H4 (cell line): ENCODE results near the gene TMEM178B. TPM values are rescaled to one million over a fixed set of nuclear protein-coding genes. Genes with fewer than 3 reads are reported as not detected.

ENCODE experiments used
- DNase-seq: peaks from one replicate; pipeline ENCODE4 v3.0.0-alpha.2; 2015; ENCODE audit warnings: low spot score
- total RNA-seq: library from RNA; depleted of rRNA; stranded (reverse); fragments of >200 nt; shearing (Covaris generic); gene quantifications from 2 replicates; pipeline ENCODE4 v1.2.3, GENCODE V29; 2014

Gene TMEM178B
- total RNA-seq, 1 experiment from 2014 or later = 0.04 TPM

GRCh38 chr7:141466151-141466904 lies 392.5 kb downstream of the TMEM178B start:
- DNase-seq = no peak

- DNase-seq = no peak
Measured at GRCh38 chr7:141468341-141468740, 394.5 kb downstream of the TMEM178B start.

GRCh38 chr7:141475679-141476078 lies 401.8 kb downstream of the TMEM178B start:
- no peak for DNase-seq

GRCh38 chr7:141477865-141478264 lies 404.0 kb downstream of the TMEM178B start:
- DNase-seq = no peak

- no peak for DNase-seq
Measured at GRCh38 chr7:141478845-141479244, 405.0 kb downstream of the TMEM178B start.

- no peak for DNase-seq
Measured at GRCh38 chr7:141480953-141481352, 407.1 kb downstream of the TMEM178B start.

- DNase-seq = no peak
Measured at GRCh38 chr7:141481971-141482370, 408.1 kb downstream of the TMEM178B start.

- DNase-seq = no peak
Measured at GRCh38 chr7:141483044-141483443, 409.2 kb downstream of the TMEM178B start.

GRCh38 chr7:141484907-141485306 lies 411.0 kb downstream of the TMEM178B start:
- DNase-seq = no peak

- DNase-seq = no peak
Measured at GRCh38 chr7:141486959-141487358, 413.1 kb downstream of the TMEM178B start.

- no peak for DNase-seq
Measured at GRCh38 chr7:141490474-141490873, 416.6 kb downstream of the TMEM178B start.

- DNase-seq = no peak
Measured at GRCh38 chr7:141495057-141495456, 421.2 kb downstream of the TMEM178B start.

- DNase-seq = no peak
Measured at GRCh38 chr7:141497391-141497790, 423.5 kb downstream of the TMEM178B start.

GRCh38 chr7:141500608-141501007 lies 426.7 kb downstream of the TMEM178B start:
- DNase-seq = no peak

GRCh38 chr7:141501451-141501850 lies 427.6 kb downstream of the TMEM178B start:
- DNase-seq = no peak

GRCh38 chr7:141511316-141511675 lies 437.4 kb downstream of the TMEM178B start:
- DNase-seq = no peak

GRCh38 chr7:141511676-141512396 lies 438.0 kb downstream of the TMEM178B start:
- no peak for DNase-seq

- no peak for DNase-seq
Measured at GRCh38 chr7:141512597-141512996, 438.7 kb downstream of the TMEM178B start.

- no peak for DNase-seq
Measured at GRCh38 chr7:141513720-141514119, 439.9 kb downstream of the TMEM178B start.

- DNase-seq = no peak
Measured at GRCh38 chr7:141515941-141516340, 442.1 kb downstream of the TMEM178B start.

GRCh38 chr7:141519623-141520022 lies 445.8 kb downstream of the TMEM178B start:
- DNase-seq = no peak

- DNase-seq = no peak
Measured at GRCh38 chr7:141522657-141523342, 448.9 kb downstream of the TMEM178B start.
